Endothelial cell of umbilical vein (primary cell): Measurements from ENCODE around the gene FARP1. TPM values are rescaled to one million over a fixed set of nuclear protein-coding genes. Genes with fewer than 3 reads are reported as not detected.

Experiments
- BruUV-seq: library from RNA; stranded (reverse); fragments of 400-500 nt; replicated peaks from 2 replicates; lab custom pipeline; 2021; lab: Mats Ljungman, UMichigan
- CTCF ChIA-PET: fragments of 300-600, 350-600 bp; sonication (Branson Sonifier 250); formaldehyde crosslinking; loops from one replicate; lab custom pipeline; 2021; ENCODE audit warnings: antibody characterized with exemption, inconsistent platforms; lab: Charles Lee
- POLR2A ChIA-PET: fragments of 300-600, 350-600 bp; sonication (Branson Sonifier 250); formaldehyde crosslinking; loops from one replicate; lab custom pipeline; 2021; ENCODE audit warnings: antibody characterized with exemption, inconsistent platforms; lab: Charles Lee
- DNase-seq: peaks from one replicate; pipeline ENCODE4 v3.0.0-alpha.2; 2011; ENCODE audit warnings: low read depth, low spot score
- FAIRE-seq: peaks from 2 replicates; lab custom pipeline; 2011; peaks lifted over from hg19 to GRCh38; lab: Jason Lieb, UNC
- H2AFZ ChIP-seq: 2 replicates; pipeline ENCODE4 v1.6.0; 2012; ENCODE audit warnings: low read depth, low read length, control low read depth, inconsistent platforms
- H3K27ac ChIP-seq: 2 replicates; pipeline ENCODE4 v1.5.1; 2011; ENCODE audit warnings: low read depth, mild to moderate bottlenecking, control low read depth, low read length, moderate library complexity; ENCODE audit not compliant: insufficient read depth
- H3K27me3 ChIP-seq, 2 experiments: 2 replicates each; pipeline versions ENCODE4 v1.6.0 to v1.6.1; 2011; ENCODE audit warnings: low read length in 2 of 2, mixed read lengths in 1 of 2; ENCODE audit not compliant: control insufficient read depth in 2 of 2, insufficient read depth in 2 of 2
- H3K36me3 ChIP-seq, 2 experiments: 2 replicates in 1 of 2; 3 replicates in 1 of 2; pipeline ENCODE4 v1.5.1; 2011; ENCODE audit warnings: low read length in 2 of 2, mild to moderate bottlenecking in 1 of 2, moderate library complexity in 1 of 2; ENCODE audit not compliant: control insufficient read depth in 2 of 2, insufficient read depth in 2 of 2; ENCODE audit errors: extremely low read depth in 1 of 2
- H3K4me1 ChIP-seq: 3 replicates; pipeline ENCODE4 v1.5.1; 2011; ENCODE audit warnings: mild to moderate bottlenecking, low read length; ENCODE audit not compliant: control insufficient read depth, insufficient read depth; ENCODE audit errors: extremely low read depth
- H3K4me2 ChIP-seq: 2 replicates; pipeline ENCODE4 v1.6.1; 2011; ENCODE audit warnings: low read length, control low read depth, mixed read lengths; ENCODE audit not compliant: insufficient read depth
- H3K4me3 ChIP-seq, 3 experiments: fragments of 200-600 bp in 1 of 3; sonication (generic), shearing (Covaris generic) in 1 of 3; replicated peaks in 1 of 3; 2 replicates each; pipeline ENCODE4 v1.5.1; 2011 to 2016; ENCODE audit warnings: control low read depth in 3 of 3, low read length in 3 of 3, mild to moderate bottlenecking in 2 of 3, inconsistent platforms in 1 of 3, low read depth in 1 of 3, moderate library complexity in 1 of 3; ENCODE audit not compliant: insufficient read depth in 1 of 3
- H3K79me2 ChIP-seq: 2 replicates; pipeline ENCODE4 v1.6.0; 2012; ENCODE audit warnings: low read length, inconsistent platforms; ENCODE audit not compliant: control insufficient read depth, insufficient read depth
- H3K9ac ChIP-seq: replicated peaks from 2 replicates; pipeline ENCODE3; 2011; ENCODE audit warnings: low read length, control low read depth; ENCODE audit not compliant: insufficient read depth; ENCODE audit errors: extremely low read depth
- H3K9me1 ChIP-seq: replicated peaks from 3 replicates; pipeline ENCODE4 v1.6.0; 2011; ENCODE audit warnings: mild to moderate bottlenecking, low read length; ENCODE audit not compliant: control insufficient read depth, insufficient read depth; ENCODE audit errors: extremely low read depth
- H3K9me3 ChIP-seq: replicated peaks from 2 replicates; pipeline ENCODE4 v1.5.1; 2012; ENCODE audit warnings: low read length, inconsistent platforms; ENCODE audit not compliant: control insufficient read depth, insufficient read depth
- H4K20me1 ChIP-seq: replicated peaks from 2 replicates; pipeline ENCODE3; 2011; ENCODE audit warnings: mild to moderate bottlenecking, low read length; ENCODE audit not compliant: control insufficient read depth, insufficient read depth; ENCODE audit errors: extremely low read depth
- EZH2 ChIP-seq: IDR thresholded peaks from 2 replicates; pipeline ENCODE4 v1.6.1; 2012; ENCODE audit warnings: borderline replicate concordance, low read depth, mild to moderate bottlenecking, moderate library complexity, low read length, inconsistent platforms; ENCODE audit not compliant: severe bottlenecking
- FOS ChIP-seq: IDR thresholded peaks from 2 replicates; pipeline ENCODE4 v1.6.1; 2011; ENCODE audit warnings: mild to moderate bottlenecking, low read length, moderate library complexity, borderline replicate concordance; ENCODE audit not compliant: insufficient read depth
- GATA2 ChIP-seq: IDR thresholded peaks from 2 replicates; pipeline ENCODE4 v1.7.0; 2011; ENCODE audit warnings: low read depth, mild to moderate bottlenecking, moderate library complexity, mixed read lengths, low read length; ENCODE audit not compliant: insufficient read length, insufficient read depth
- JUN ChIP-seq: IDR thresholded peaks from 2 replicates; pipeline ENCODE4 v1.6.1; 2011; ENCODE audit warnings: borderline replicate concordance, low read depth; ENCODE audit not compliant: insufficient read length, insufficient read depth
- MYC ChIP-seq: IDR thresholded peaks from one replicate; pipeline ENCODE4 v1.6.1; 2011; ENCODE audit warnings: mild to moderate bottlenecking, low read depth, low read length
- POLR2A ChIP-seq: IDR thresholded peaks from 2 replicates; pipeline ENCODE4 v1.6.1; 2012; ENCODE audit warnings: low read depth, mild to moderate bottlenecking, control low read depth, low read length
- POLR2AphosphoS5 ChIP-seq: IDR thresholded peaks from 2 replicates; pipeline ENCODE4 v1.6.1; 2012; ENCODE audit warnings: low read depth, mild to moderate bottlenecking, control low read depth, low read length, moderate library complexity; ENCODE audit not compliant: insufficient read depth
- dilution Hi-C: fragments of 300-500 bp; cut with MboI; formaldehyde crosslinking; loops from one replicate; pipeline ENCODE4 v1.15.0; 2019; ENCODE audit warnings: low sequenced_read_pairs; ENCODE audit not compliant: extremely low pct_ligation_motif_present
- intact Hi-C: fragments of 100-400 bp; cut with micrococcal nuclease; formaldehyde crosslinking; loops from one replicate; pipeline ENCODE4 v1.10.0; 2022
- polyA plus RNA-seq, 4 experiments: library from polyadenylated mRNA; depleted of rRNA in 3 of 4; stranded (reverse) in 3 of 4; unstranded in 1 of 4; fragments of >200 nt; gene quantifications; 2 replicates each; pipeline versions ENCODE4 v1.2.1 to v1.2.3, GENCODE V29; 2011 to 2012; ENCODE audit warnings: missing spikeins in 1 of 4
- total RNA-seq: library from RNA; stranded (reverse); gene quantifications from 2 replicates; pipeline ENCODE4 v1.2.3, GENCODE V29; 2021
- TF ChIP-seq, protein P1 (sequence below), 2 donors: IDR thresholded peaks; 1 replicate in 1 of 2; 2 replicates in 1 of 2; pipeline ENCODE4 v1.5.1; 2011; ENCODE audit warnings: low read length in 2 of 2, mild to moderate bottlenecking in 2 of 2, moderate library complexity in 2 of 2, control low read depth in 1 of 2, inconsistent platforms in 1 of 2, low read depth in 1 of 2; ENCODE audit not compliant: insufficient read depth in 1 of 2; ENCODE audit errors: extremely low read depth in 1 of 2
- TF ChIP-seq, protein P2 (sequence below): IDR thresholded peaks from 2 replicates; pipeline ENCODE4 v1.6.1; 2011; ENCODE audit not compliant: insufficient read depth, insufficient read length

FARP1 gene
- total and polyA plus RNA-seq, 2 donors (not counting 3 experiments of a cell fraction or from before 2014, with no cell fraction given): 19.0 to 77.7 TPM

DNA sequence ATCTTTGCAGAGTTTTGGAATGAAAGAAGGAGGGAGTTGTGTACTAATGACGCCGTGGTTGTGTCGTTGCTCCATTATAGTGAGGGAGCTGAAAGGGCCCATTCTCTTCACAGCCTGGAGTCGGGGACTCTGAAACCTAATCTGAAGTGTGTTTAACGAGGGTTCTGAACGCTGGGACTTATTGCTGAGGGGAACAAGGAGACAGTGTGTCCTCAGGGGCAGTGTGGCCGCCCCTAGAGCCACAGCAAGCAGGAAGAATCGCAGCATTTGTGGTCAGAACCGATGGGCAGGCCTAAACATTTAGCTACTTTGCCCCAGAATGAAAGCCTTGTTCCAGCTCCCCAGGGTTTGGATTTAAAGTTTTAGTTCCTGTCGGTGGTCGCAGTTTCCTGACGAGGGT, 190.6 kb downstream of the FARP1 start:
- no peak overlapping the region for H2AFZ ChIP-seq
- H3K27me3 ChIP-seq: no peaks in the 10 kb centered on the region
- intact Hi-C loops: no loop called here
- DNase-seq: no peak
- no peak overlapping the region for H3K27ac ChIP-seq
- POLR2A ChIA-PET: no interaction called here
- dilution Hi-C loops: no loop called here
- no peaks in the 10 kb centered on the region for H3K9me3 ChIP-seq
- no peaks in the 10 kb centered on the region for H3K9me1 ChIP-seq
- H3K36me3 ChIP-seq: no peaks in the 10 kb centered on the region
- H3K9ac ChIP-seq: no peak overlapping the region
- H3K4me2 ChIP-seq: no peak overlapping the region
- TF ChIP-seq JUN: no peak
- TF ChIP-seq, protein P1, sequence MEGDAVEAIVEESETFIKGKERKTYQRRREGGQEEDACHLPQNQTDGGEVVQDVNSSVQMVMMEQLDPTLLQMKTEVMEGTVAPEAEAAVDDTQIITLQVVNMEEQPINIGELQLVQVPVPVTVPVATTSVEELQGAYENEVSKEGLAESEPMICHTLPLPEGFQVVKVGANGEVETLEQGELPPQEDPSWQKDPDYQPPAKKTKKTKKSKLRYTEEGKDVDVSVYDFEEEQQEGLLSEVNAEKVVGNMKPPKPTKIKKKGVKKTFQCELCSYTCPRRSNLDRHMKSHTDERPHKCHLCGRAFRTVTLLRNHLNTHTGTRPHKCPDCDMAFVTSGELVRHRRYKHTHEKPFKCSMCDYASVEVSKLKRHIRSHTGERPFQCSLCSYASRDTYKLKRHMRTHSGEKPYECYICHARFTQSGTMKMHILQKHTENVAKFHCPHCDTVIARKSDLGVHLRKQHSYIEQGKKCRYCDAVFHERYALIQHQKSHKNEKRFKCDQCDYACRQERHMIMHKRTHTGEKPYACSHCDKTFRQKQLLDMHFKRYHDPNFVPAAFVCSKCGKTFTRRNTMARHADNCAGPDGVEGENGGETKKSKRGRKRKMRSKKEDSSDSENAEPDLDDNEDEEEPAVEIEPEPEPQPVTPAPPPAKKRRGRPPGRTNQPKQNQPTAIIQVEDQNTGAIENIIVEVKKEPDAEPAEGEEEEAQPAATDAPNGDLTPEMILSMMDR (IDR thresholded peaks at IDR 0.05; ENCODE audit: extremely low read depth in 1 of 2, insufficient read depth in 1 of 2, low read depth in 1 of 2, low read length in 2 of 2): no peak
- TF ChIP-seq POLR2AphosphoS5: no peak
- no peak for TF ChIP-seq FOS
- TF ChIP-seq, protein P2, sequence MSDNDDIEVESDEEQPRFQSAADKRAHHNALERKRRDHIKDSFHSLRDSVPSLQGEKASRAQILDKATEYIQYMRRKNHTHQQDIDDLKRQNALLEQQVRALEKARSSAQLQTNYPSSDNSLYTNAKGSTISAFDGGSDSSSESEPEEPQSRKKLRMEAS: no peak
- TF ChIP-seq MYC: no peak
- TF ChIP-seq GATA2: no peak
- TF ChIP-seq EZH2: no peak
- no peak for TF ChIP-seq POLR2A
- no peaks in the 10 kb centered on the region for H3K4me1 ChIP-seq
- CTCF ChIA-PET: interaction anchor here (1.6 to 2.0 kb wide), 2 partner anchors 10 to 18 kb away, joined by 4 to 5 read pairs; no protein-coding TSS in a partner anchor
- BruUV-seq: no TSS peak
- H3K79me2 ChIP-seq: no peaks in the 10 kb centered on the region
- FAIRE-seq: no peak
- H4K20me1 ChIP-seq: no peaks in the 10 kb centered on the region
- no peak overlapping the region for H3K4me3 ChIP-seq
